ENCODE measurements around the gene RD3L.

DNA sequence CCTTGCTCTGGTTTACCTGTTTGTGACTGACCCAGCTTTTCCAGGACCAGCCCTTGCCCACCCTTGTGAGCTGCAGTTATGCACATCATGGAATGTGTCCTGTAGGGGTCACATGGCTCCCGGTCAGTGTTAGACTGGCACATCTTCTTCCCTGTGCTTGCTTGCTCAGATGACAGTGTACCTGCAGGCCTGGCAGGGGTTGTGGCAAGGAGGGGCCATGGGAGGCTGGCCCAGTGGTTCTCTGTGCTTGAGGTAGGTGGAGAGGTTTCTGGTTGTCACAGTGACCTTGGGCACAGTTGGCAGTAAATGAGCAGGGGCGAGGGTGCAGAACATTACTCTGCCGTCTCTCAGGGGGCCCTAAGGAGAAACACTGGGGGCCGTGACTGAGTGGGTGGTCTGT is 27.6 kb upstream of the RD3L start:
- TF ChIP-seq GLIS3 (CRISPR knock-in tag; IDR thresholded peaks at IDR 0.05), result no peak
- no peak for TF ChIP-seq ZFP3 (CRISPR knock-in tag; IDR thresholded peaks at IDR 0.05)
- no peak for TF ChIP-seq OSR1 (CRISPR knock-in tag; IDR thresholded peaks at IDR 0.05)
- no peak for TF ChIP-seq ZFP30 (CRISPR knock-in tag; IDR thresholded peaks at IDR 0.05)
- TF ChIP-seq, protein P1, sequence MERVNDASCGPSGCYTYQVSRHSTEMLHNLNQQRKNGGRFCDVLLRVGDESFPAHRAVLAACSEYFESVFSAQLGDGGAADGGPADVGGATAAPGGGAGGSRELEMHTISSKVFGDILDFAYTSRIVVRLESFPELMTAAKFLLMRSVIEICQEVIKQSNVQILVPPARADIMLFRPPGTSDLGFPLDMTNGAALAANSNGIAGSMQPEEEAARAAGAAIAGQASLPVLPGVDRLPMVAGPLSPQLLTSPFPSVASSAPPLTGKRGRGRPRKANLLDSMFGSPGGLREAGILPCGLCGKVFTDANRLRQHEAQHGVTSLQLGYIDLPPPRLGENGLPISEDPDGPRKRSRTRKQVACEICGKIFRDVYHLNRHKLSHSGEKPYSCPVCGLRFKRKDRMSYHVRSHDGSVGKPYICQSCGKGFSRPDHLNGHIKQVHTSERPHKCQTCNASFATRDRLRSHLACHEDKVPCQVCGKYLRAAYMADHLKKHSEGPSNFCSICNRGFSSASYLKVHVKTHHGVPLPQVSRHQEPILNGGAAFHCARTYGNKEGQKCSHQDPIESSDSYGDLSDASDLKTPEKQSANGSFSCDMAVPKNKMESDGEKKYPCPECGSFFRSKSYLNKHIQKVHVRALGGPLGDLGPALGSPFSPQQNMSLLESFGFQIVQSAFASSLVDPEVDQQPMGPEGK (CRISPR knock-in tag; IDR thresholded peaks at IDR 0.05; ENCODE audit: borderline replicate concordance), result no peak

Data from SK-N-SH treated with all-trans-retinoic acid at 6 μM for 48 hours (cell line).